IMR-90 (cell line): ENCODE data around the gene AMFR.

ENCODE experiments used
- CEBPB ChIP-seq: IDR thresholded peaks from 2 replicates; pipeline ENCODE4 v1.6.1; 2012; ENCODE audit warnings: low read depth, low read length, improper control_type of control experiment
- CTCF ChIP-seq: conservative IDR thresholded peaks from 2 replicates; pipeline ENCODE4 v1.5.1; 2012; ENCODE audit warnings: mild to moderate bottlenecking, low read depth, low read length, improper control_type of control experiment
- POLR2A ChIP-seq: IDR thresholded peaks from 2 replicates; pipeline ENCODE4 v1.6.1; 2012; ENCODE audit warnings: mild to moderate bottlenecking, low read depth, low read length
- SMC3 ChIP-seq: fragments of 150-350 bp; IDR thresholded peaks from 2 replicates; pipeline ENCODE4 v1.6.1; 2016; ENCODE audit warnings: low read depth, mild to moderate bottlenecking, antibody characterized with exemption, low read length, moderate library complexity
- TF ChIP-seq, protein P1 (sequence below): fragments of 150-350 bp; IDR thresholded peaks from 2 replicates; pipeline ENCODE4 v1.6.1; 2017; ENCODE audit warnings: mild to moderate bottlenecking, antibody characterized with exemption, low read length, low read depth

- TF ChIP-seq CTCF (no peak), CEBPB (no peak), POLR2A (no peak), SMC3 (no peak)
- TF ChIP-seq, protein P1, sequence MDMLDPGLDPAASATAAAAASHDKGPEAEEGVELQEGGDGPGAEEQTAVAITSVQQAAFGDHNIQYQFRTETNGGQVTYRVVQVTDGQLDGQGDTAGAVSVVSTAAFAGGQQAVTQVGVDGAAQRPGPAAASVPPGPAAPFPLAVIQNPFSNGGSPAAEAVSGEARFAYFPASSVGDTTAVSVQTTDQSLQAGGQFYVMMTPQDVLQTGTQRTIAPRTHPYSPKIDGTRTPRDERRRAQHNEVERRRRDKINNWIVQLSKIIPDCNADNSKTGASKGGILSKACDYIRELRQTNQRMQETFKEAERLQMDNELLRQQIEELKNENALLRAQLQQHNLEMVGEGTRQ = no peak
These were observed 78.2 kb downstream of the AMFR start for GRCh38 chr16:56347166-56347565.
